HepG2 (cell line): ENCODE measurements around the gene ATP13A3. TPM values are rescaled to one million over a fixed set of nuclear protein-coding genes. Genes with fewer than 3 reads are reported as not detected.

Source experiments
- AGO1 ChIP-seq: fragments of 200-400 bp; formaldehyde crosslinking; IDR thresholded peaks from 2 replicates; pipeline ENCODE4 v1.6.1; 2017; ENCODE audit warnings: mild to moderate bottlenecking, low read depth, low read length, moderate library complexity; ENCODE audit not compliant: poor library complexity, severe bottlenecking
- ARNT2 ChIP-seq: sonication (generic); formaldehyde crosslinking; IDR thresholded peaks from 2 replicates; pipeline ENCODE4 v1.8.0; 2022; ENCODE audit warnings: mild to moderate bottlenecking, low read depth, missing genetic modification reagents, moderate library complexity
- ATM ChIP-seq: fragments of 450-650 bp; IDR thresholded peaks from 2 replicates; pipeline ENCODE4 v1.7.1; 2017; ENCODE audit warnings: mild to moderate bottlenecking, borderline replicate concordance
- DR1 ChIP-seq: sonication (generic); formaldehyde crosslinking; IDR thresholded peaks from 2 replicates; pipeline ENCODE4 v1.8.0; 2021; ENCODE audit warnings: mild to moderate bottlenecking, missing genetic modification reagents, inconsistent platforms
- HNRNPK ChIP-seq: fragments of 200-400 bp; formaldehyde crosslinking; IDR thresholded peaks from 2 replicates; pipeline ENCODE4 v1.6.1; 2018; ENCODE audit warnings: low read length, low read depth, moderate library complexity, mild to moderate bottlenecking; ENCODE audit not compliant: poor library complexity, severe bottlenecking
- HOXA9 ChIP-seq: sonication (generic); formaldehyde crosslinking; IDR thresholded peaks from 2 replicates; pipeline ENCODE4 v1.8.1; 2022; ENCODE audit warnings: missing genetic modification reagents, mild to moderate bottlenecking, moderate library complexity, borderline replicate concordance
- KDM4B ChIP-seq: sonication (generic); formaldehyde crosslinking; IDR thresholded peaks from 2 replicates; pipeline ENCODE4 v1.4.0; 2020; ENCODE audit warnings: missing genetic modification reagents
- TRIM24 ChIP-seq: sonication (generic); formaldehyde crosslinking; IDR thresholded peaks from 2 replicates; pipeline ENCODE4 v1.8.0; 2022; ENCODE audit warnings: mild to moderate bottlenecking, missing genetic modification reagents
- ZNF263 ChIP-seq: sonication (generic); formaldehyde crosslinking; IDR thresholded peaks from 2 replicates; pipeline ENCODE4 v1.4.0; 2020; ENCODE audit warnings: missing genetic modification reagents
- ZNF441 ChIP-seq: sonication (generic); formaldehyde crosslinking; IDR thresholded peaks from 2 replicates; pipeline ENCODE4 v1.7.0; 2021; ENCODE audit warnings: missing genetic modification reagents, borderline replicate concordance
- polyA plus RNA-seq, 8 experiments: library from polyadenylated mRNA; depleted of rRNA in 3 of 8; stranded (reverse) in 7 of 8; unstranded in 1 of 8; fragments of >200 nt; fragmentation: Illumina TruSeq in 4 of 8; extraction: Trizol in 4 of 8; gene quantifications; 2 replicates each; pipeline versions ENCODE4 v1.2.1 to v1.2.3, GENCODE V29; 2011 to 2016; ENCODE audit warnings: low read depth in 4 of 8, missing spikeins in 1 of 8, mixed read lengths in 1 of 8; ENCODE audit not compliant: insufficient read depth in 1 of 8
- total RNA-seq, 5 experiments: library from RNA; depleted of rRNA; stranded (reverse); fragments of >200 nt; fragmentation: Illumina TruSeq; extraction: Trizol; gene quantifications; 2 replicates each; pipeline ENCODE4 v1.2.3, GENCODE V29; 2016; ENCODE audit warnings: low read depth in 1 of 5
- TF ChIP-seq, protein P1 (sequence below): sonication (generic); formaldehyde crosslinking; IDR thresholded peaks from 2 replicates; pipeline ENCODE4 v1.5.1; 2020; ENCODE audit warnings: mild to moderate bottlenecking, missing genetic modification reagents, moderate library complexity
- TF ChIP-seq, protein P2 (sequence below): sonication (generic); formaldehyde crosslinking; IDR thresholded peaks from 2 replicates; pipeline ENCODE4 v1.4.0; 2020; ENCODE audit warnings: missing genetic modification reagents, borderline replicate concordance
- TF ChIP-seq, protein P3 (sequence below): sonication (generic); formaldehyde crosslinking; IDR thresholded peaks from 2 replicates; pipeline ENCODE4 v1.5.0; 2020; ENCODE audit warnings: mild to moderate bottlenecking, missing genetic modification reagents, borderline replicate concordance
- TF ChIP-seq, protein P4 (sequence below): sonication (generic); formaldehyde crosslinking; IDR thresholded peaks from 2 replicates; pipeline ENCODE4 v1.4.0; 2020; ENCODE audit warnings: low read depth, missing genetic modification reagents

ATP13A3 gene
- total and polyA plus RNA-seq, 2 of the 13 experiments (the other 11 are each of a cell fraction or from before 2014, with no cell fraction given) = 44.9 to 80.8 TPM

DNA sequence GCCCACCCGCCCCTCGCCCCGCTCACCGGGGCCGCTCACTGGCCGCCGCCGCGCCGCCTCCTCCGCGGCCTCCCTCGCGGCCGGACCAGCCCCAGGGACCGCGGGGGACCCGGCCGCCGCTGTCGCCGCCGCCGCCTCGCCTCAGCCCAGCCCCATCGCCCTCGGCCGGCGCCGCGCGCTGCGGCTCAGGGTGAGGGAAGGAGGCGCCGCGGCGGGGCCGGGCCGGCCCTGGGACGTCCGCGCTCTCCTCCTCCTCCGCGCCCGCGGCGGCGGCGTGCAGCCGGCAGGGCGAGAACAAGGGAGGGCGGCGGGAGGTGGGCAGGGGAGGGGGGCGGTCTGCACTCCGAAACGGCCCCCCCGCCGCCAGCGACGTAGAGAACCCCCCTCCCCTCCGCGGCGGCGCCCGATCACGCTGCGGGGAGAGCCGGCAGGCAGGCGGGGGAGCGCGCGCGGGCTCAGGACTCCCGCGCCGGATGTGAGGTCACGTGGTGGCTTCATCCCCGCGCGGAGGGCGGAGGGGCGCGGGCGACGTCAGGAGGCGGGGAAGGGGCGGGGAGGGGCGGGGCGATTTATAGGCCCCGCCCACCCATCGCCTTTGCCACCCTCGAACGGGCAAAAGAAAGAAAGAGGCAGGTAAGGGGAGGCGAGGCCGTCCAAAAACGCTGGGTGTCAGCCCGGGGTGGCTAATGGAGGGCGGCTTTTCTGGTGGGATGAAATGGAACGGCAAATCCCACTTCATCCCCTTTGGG is at the start of gene ATP13A3 (continued):
- TF ChIP-seq, protein P1, sequence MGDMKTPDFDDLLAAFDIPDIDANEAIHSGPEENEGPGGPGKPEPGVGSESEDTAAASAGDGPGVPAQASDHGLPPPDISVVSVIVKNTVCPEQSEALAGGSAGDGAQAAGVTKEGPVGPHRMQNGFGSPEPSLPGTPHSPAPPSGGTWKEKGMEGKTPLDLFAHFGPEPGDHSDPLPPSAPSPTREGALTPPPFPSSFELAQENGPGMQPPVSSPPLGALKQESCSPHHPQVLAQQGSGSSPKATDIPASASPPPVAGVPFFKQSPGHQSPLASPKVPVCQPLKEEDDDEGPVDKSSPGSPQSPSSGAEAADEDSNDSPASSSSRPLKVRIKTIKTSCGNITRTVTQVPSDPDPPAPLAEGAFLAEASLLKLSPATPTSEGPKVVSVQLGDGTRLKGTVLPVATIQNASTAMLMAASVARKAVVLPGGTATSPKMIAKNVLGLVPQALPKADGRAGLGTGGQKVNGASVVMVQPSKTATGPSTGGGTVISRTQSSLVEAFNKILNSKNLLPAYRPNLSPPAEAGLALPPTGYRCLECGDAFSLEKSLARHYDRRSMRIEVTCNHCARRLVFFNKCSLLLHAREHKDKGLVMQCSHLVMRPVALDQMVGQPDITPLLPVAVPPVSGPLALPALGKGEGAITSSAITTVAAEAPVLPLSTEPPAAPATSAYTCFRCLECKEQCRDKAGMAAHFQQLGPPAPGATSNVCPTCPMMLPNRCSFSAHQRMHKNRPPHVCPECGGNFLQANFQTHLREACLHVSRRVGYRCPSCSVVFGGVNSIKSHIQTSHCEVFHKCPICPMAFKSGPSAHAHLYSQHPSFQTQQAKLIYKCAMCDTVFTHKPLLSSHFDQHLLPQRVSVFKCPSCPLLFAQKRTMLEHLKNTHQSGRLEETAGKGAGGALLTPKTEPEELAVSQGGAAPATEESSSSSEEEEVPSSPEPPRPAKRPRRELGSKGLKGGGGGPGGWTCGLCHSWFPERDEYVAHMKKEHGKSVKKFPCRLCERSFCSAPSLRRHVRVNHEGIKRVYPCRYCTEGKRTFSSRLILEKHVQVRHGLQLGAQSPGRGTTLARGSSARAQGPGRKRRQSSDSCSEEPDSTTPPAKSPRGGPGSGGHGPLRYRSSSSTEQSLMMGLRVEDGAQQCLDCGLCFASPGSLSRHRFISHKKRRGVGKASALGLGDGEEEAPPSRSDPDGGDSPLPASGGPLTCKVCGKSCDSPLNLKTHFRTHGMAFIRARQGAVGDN (CRISPR knock-in tag) = peak; percentile 70
- TF ChIP-seq ATM (no peak), ZNF263 (CRISPR knock-in tag) (no peak), HOXA9 (CRISPR knock-in tag) (peak; percentile 31; the same call in 1 of the 2 replicates), DR1 (CRISPR knock-in tag) (no peak; the same call in 1 of the 2 replicates), HNRNPK (peak; percentile 29), TRIM24 (no peak), ZNF441 (CRISPR knock-in tag) (no peak), ARNT2 (CRISPR knock-in tag) (peak; percentile 56; the same call in 1 of the 2 replicates), AGO1 (no peak), KDM4B (CRISPR knock-in tag) (no peak)
- TF ChIP-seq, protein P2, sequence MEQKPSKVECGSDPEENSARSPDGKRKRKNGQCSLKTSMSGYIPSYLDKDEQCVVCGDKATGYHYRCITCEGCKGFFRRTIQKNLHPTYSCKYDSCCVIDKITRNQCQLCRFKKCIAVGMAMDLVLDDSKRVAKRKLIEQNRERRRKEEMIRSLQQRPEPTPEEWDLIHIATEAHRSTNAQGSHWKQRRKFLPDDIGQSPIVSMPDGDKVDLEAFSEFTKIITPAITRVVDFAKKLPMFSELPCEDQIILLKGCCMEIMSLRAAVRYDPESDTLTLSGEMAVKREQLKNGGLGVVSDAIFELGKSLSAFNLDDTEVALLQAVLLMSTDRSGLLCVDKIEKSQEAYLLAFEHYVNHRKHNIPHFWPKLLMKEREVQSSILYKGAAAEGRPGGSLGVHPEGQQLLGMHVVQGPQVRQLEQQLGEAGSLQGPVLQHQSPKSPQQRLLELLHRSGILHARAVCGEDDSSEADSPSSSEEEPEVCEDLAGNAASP = 0 out of 2 replicates have a peak, but pooled peaks have one; percentile 29
- TF ChIP-seq, protein P3, sequence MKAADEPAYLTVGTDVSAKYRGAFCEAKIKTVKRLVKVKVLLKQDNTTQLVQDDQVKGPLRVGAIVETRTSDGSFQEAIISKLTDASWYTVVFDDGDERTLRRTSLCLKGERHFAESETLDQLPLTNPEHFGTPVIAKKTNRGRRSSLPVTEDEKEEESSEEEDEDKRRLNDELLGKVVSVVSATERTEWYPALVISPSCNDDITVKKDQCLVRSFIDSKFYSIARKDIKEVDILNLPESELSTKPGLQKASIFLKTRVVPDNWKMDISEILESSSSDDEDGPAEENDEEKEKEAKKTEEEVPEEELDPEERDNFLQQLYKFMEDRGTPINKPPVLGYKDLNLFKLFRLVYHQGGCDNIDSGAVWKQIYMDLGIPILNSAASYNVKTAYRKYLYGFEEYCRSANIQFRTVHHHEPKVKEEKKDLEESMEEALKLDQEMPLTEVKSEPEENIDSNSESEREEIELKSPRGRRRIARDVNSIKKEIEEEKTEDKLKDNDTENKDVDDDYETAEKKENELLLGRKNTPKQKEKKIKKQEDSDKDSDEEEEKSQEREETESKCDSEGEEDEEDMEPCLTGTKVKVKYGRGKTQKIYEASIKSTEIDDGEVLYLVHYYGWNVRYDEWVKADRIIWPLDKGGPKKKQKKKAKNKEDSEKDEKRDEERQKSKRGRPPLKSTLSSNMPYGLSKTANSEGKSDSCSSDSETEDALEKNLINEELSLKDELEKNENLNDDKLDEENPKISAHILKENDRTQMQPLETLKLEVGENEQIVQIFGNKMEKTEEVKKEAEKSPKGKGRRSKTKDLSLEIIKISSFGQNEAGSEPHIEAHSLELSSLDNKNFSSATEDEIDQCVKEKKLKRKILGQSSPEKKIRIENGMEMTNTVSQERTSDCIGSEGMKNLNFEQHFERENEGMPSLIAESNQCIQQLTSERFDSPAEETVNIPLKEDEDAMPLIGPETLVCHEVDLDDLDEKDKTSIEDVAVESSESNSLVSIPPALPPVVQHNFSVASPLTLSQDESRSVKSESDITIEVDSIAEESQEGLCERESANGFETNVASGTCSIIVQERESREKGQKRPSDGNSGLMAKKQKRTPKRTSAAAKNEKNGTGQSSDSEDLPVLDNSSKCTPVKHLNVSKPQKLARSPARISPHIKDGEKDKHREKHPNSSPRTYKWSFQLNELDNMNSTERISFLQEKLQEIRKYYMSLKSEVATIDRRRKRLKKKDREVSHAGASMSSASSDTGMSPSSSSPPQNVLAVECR (CRISPR knock-in tag) = peak; percentile 57; the same call in 1 of the 2 replicates
- TF ChIP-seq, protein P4, sequence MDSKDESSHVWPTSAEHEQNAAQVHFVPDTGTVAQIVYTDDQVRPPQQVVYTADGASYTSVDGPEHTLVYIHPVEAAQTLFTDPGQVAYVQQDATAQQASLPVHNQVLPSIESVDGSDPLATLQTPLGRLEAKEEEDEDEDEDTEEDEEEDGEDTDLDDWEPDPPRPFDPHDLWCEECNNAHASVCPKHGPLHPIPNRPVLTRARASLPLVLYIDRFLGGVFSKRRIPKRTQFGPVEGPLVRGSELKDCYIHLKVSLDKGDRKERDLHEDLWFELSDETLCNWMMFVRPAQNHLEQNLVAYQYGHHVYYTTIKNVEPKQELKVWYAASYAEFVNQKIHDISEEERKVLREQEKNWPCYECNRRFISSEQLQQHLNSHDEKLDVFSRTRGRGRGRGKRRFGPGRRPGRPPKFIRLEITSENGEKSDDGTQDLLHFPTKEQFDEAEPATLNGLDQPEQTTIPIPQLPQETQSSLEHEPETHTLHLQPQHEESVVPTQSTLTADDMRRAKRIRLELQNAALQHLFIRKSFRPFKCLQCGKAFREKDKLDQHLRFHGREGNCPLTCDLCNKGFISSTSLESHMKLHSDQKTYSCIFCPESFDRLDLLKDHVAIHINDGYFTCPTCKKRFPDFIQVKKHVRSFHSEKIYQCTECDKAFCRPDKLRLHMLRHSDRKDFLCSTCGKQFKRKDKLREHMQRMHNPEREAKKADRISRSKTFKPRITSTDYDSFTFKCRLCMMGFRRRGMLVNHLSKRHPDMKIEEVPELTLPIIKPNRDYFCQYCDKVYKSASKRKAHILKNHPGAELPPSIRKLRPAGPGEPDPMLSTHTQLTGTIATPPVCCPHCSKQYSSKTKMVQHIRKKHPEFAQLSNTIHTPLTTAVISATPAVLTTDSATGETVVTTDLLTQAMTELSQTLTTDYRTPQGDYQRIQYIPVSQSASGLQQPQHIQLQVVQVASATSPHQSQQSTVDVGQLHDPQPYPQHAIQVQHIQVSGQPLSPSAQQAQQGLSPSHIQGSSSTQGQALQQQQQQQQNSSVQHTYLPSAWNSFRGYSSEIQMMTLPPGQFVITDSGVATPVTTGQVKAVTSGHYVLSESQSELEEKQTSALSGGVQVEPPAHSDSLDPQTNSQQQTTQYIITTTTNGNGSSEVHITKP (CRISPR knock-in tag) = no peak
